Heart left ventricle (tissue), 13 donors: Measurements from ENCODE around the gene APMAP.

Experiments
- CTCF ChIP-seq, 12 donors: fragments of 200-600 bp; sonication (generic) in 4 of 12; IDR thresholded peaks; one replicate each; pipeline versions ENCODE4 v1.5.0 to v1.8.0; 2018 to 2022; ENCODE audit warnings: antibody characterized with exemption in 12 of 12, mild to moderate bottlenecking in 5 of 12
- POLR2A ChIP-seq, 2 donors: fragments of 450-650 bp; IDR thresholded peaks; one replicate each; pipeline ENCODE4 v1.6.1; 2017; ENCODE audit warnings: antibody characterized with exemption in 2 of 2, mild to moderate bottlenecking in 2 of 2, moderate library complexity in 2 of 2
- donor health status: ischemic (EF 13 %, LVEDD 7.1; RV severe dilation, severe dysfunction).
- donor health status: DM: no; HTN: yes; CAD: no.
- donor health status: DM: no; HTN: no; CAD: no.
- donor health status: ischemic (EF 25% LVEDD 6.9; RV normal size, moderate dysfunction).
- donor health status: ischemic (EF 25% LVEDD 5.7; RV mildly dilated, moderate dysfunction).
- donor health status: ischemic (EF 35%, LVEDD 5.7; RV mildly dilated, moderate dysfunction).
- donor health status: nonischemic (EF 11% LVEDD 7.7; RV severe dilation, severe dysfunction).
- donor health status: DM: yes; HTN: yes; CAD: no.
- donor health status: PGD.
- donor health status: ischemic (EF 29% LVEDD 5.4; RV normal size, mild dysfunction).
- donor health status: nonischemic (EF 23%, LVEDD 6.1; RV moderate dilation, normal function).

GRCh38 chr20:25025091-25025861, 32.7 kb upstream of the APMAP start:
- TF ChIP-seq CTCF (IDR thresholded peaks at IDR 0.05) (no peak), POLR2A (IDR thresholded peaks at IDR 0.05) (no peak)
